ENCODE results near the gene CDC6.
"Not testable (repeated sequence)": the region's sequence is repeated elsewhere in the genome, so short reads cannot be mapped to it uniquely, and the experiment has no call there.

The CDC6 gene

GRCh38 chr17:40303009-40303657 lies 15.5 kb downstream of the CDC6 start:
- no peak overlapping the region for H3K4me3 Mint-ChIP-seq
- no peak overlapping the region for H3K27ac Mint-ChIP-seq
- DNase-seq (ENCODE audit: low spot score in 2 of 2) (peak; percentile 34 to 60), ATAC-seq (peak; percentile 48)
- no peaks in the 10 kb centered on the region for H3K9me3 Mint-ChIP-seq
- peaks cover 73% of the 10 kb centered on the region for H3K36me3 Mint-ChIP-seq
- H3K4me1 Mint-ChIP-seq, result peaks cover 18% of the 10 kb centered on the region

- no peak for ATAC-seq
- peaks cover 65% of the 10 kb centered on the region for H3K36me3 Mint-ChIP-seq
- no peak for DNase-seq (ENCODE audit: low spot score in 2 of 2)
These were observed 16.3 kb downstream of the CDC6 start for GRCh38 chr17:40303708-40304551.

GRCh38 chr17:40304552-40304863 lies 16.8 kb downstream of the CDC6 start:
- not testable (repeated sequence) for H3K27ac Mint-ChIP-seq; H3K4me3 Mint-ChIP-seq; H3K9me3 Mint-ChIP-seq; DNase-seq (ENCODE audit: low spot score in 2 of 2); ATAC-seq
- peaks cover 18% of the 10 kb centered on the region for H3K4me1 Mint-ChIP-seq
- H3K36me3 Mint-ChIP-seq, result peaks cover 59% of the 10 kb centered on the region

More at GRCh38 chr17:40303708-40304551, 16.3 kb downstream of the CDC6 start:
- no peaks in the 10 kb centered on the region for H3K9me3 Mint-ChIP-seq
- no peak overlapping the region for H3K4me3 Mint-ChIP-seq
- H3K4me1 Mint-ChIP-seq, result peaks cover 18% of the 10 kb centered on the region
- no peak overlapping the region for H3K27ac Mint-ChIP-seq

GRCh38 chr17:40304866-40305265 lies 17.2 kb downstream of the CDC6 start:
- H3K9me3 Mint-ChIP-seq; ATAC-seq; H3K4me3 Mint-ChIP-seq; DNase-seq (ENCODE audit: low spot score in 2 of 2); H3K27ac Mint-ChIP-seq: not testable (repeated sequence)
- Mint-ChIP-seq H3K4me1 (peaks cover 18% of the 10 kb centered on the region), H3K36me3 (peaks cover 56% of the 10 kb centered on the region)

GRCh38 chr17:40306395-40306794 lies 18.7 kb downstream of the CDC6 start:
- Mint-ChIP-seq H3K4me3 (no peak overlapping the region), H3K27ac (no peak overlapping the region), H3K9me3 (no peaks in the 10 kb centered on the region), H3K4me1 (peaks cover 18% of the 10 kb centered on the region), H3K36me3 (peaks cover 40% of the 10 kb centered on the region)
- ATAC-seq, result no peak
- DNase-seq (ENCODE audit: low spot score in 2 of 2), result no peak

- peak; percentile 20 for ATAC-seq
- peaks cover 38% of the 10 kb centered on the region for H3K36me3 Mint-ChIP-seq
- H3K4me1 Mint-ChIP-seq, result peaks cover 18% of the 10 kb centered on the region
- no peaks in the 10 kb centered on the region for H3K9me3 Mint-ChIP-seq
- H3K27ac Mint-ChIP-seq, result no peak overlapping the region
- H3K4me3 Mint-ChIP-seq, result no peak overlapping the region
- DNase-seq (ENCODE audit: low spot score in 2 of 2), result no peak
These were observed 19.5 kb downstream of the CDC6 start for GRCh38 chr17:40307001-40307730.

GRCh38 chr17:40307740-40308239 lies 20.1 kb downstream of the CDC6 start:
- Mint-ChIP-seq H3K4me3 (no peak overlapping the region), H3K36me3 (peaks cover 36% of the 10 kb centered on the region), H3K4me1 (peaks cover 17% of the 10 kb centered on the region), H3K27ac (no peak overlapping the region), H3K9me3 (no peaks in the 10 kb centered on the region)
- DNase-seq (ENCODE audit: low spot score in 2 of 2) (no peak), ATAC-seq (no peak)

- H3K27ac Mint-ChIP-seq, result no peak within 1 kb of the TSS
- H3K36me3 Mint-ChIP-seq, result peaks cover 21% of the 10 kb centered on the region
- no peak within 1 kb of the TSS for H3K4me3 Mint-ChIP-seq
- peak in 1 of 2 donors; percentile 53 for DNase-seq (ENCODE audit: low spot score in 2 of 2)
- peaks cover 2% of the 10 kb centered on the region for H3K4me1 Mint-ChIP-seq
- peak; percentile 57 for ATAC-seq
- no peaks in the 10 kb centered on the region for H3K9me3 Mint-ChIP-seq
These were observed 21.6 kb downstream of the CDC6 start, which contains the start of gene RARA for GRCh38 chr17:40309031-40309948. Gene RARA, plus strand, starts transcription at chr17:40309180. Its CDS starts 22,039 bp downstream, at chr17:40331219.

- ATAC-seq, result no peak
- peaks cover 21% of the 10 kb centered on the region for H3K36me3 Mint-ChIP-seq
- no peak for DNase-seq (ENCODE audit: low spot score in 2 of 2)
- no peaks in the 10 kb centered on the region for H3K9me3 Mint-ChIP-seq
- H3K4me1 Mint-ChIP-seq, result no peaks in the 10 kb centered on the region
- H3K4me3 Mint-ChIP-seq, result no peak overlapping the region
- H3K27ac Mint-ChIP-seq, result no peak overlapping the region
These were observed 22.4 kb downstream of the CDC6 start for GRCh38 chr17:40309949-40310510.

- DNase-seq (ENCODE audit: low spot score in 2 of 2), result no peak
- Mint-ChIP-seq H3K27ac (no peak overlapping the region), H3K36me3 (peaks cover 18% of the 10 kb centered on the region), H3K9me3 (no peaks in the 10 kb centered on the region), H3K4me3 (no peak overlapping the region), H3K4me1 (no peaks in the 10 kb centered on the region)
- ATAC-seq, result no peak
These were observed 23.3 kb downstream of the CDC6 start for GRCh38 chr17:40310882-40311391.

- DNase-seq (ENCODE audit: low spot score in 2 of 2), result peak in 1 of 2 donors; percentile 48
- H3K9me3 Mint-ChIP-seq, result no peaks in the 10 kb centered on the region
- no peaks in the 10 kb centered on the region for H3K4me1 Mint-ChIP-seq
- H3K4me3 Mint-ChIP-seq, result no peak overlapping the region
- H3K27ac Mint-ChIP-seq, result no peak overlapping the region
- peaks cover 15% of the 10 kb centered on the region for H3K36me3 Mint-ChIP-seq
- ATAC-seq, result no peak
These were observed 23.9 kb downstream of the CDC6 start for GRCh38 chr17:40311575-40311974.

- no peak overlapping the region for H3K4me3 Mint-ChIP-seq
- H3K27ac Mint-ChIP-seq, result no peak overlapping the region
- peaks cover 3% of the 10 kb centered on the region for H3K4me1 Mint-ChIP-seq
- peaks cover 15% of the 10 kb centered on the region for H3K36me3 Mint-ChIP-seq
- ATAC-seq (no peak), DNase-seq (ENCODE audit: low spot score in 2 of 2) (peak in 1 of 2 donors; percentile 48)
- no peaks in the 10 kb centered on the region for H3K9me3 Mint-ChIP-seq
These were observed 24.6 kb downstream of the CDC6 start for GRCh38 chr17:40312131-40312731.

GRCh38 chr17:40312893-40313667 lies 25.4 kb downstream of the CDC6 start:
- H3K4me1 Mint-ChIP-seq, result peaks cover 12% of the 10 kb centered on the region
- no peak overlapping the region for H3K27ac Mint-ChIP-seq

More at GRCh38 chr17:40312893-40313667, 25.4 kb downstream of the CDC6 start:
- Mint-ChIP-seq H3K36me3 (peaks cover 21% of the 10 kb centered on the region), H3K4me3 (no peak overlapping the region), H3K9me3 (no peaks in the 10 kb centered on the region)
- DNase-seq (ENCODE audit: low spot score in 2 of 2) (no peak), ATAC-seq (no peak)

All from stimulated activated effector memory CD8-positive, alpha-beta T cell treated with anti-CD3 and anti-CD28 coated beads, Interleukin-12 subunit alpha, Interleukin-12 subunit beta, amount 100 ng/mL, for 72 hours (primary cell).